ENCODE data around the gene PRPF19. TPM values are rescaled to one million over a fixed set of nuclear protein-coding genes. Genes with fewer than 3 reads are reported as not detected.
A peak's percentile ranks its signal among the peaks of the same experiment; 100 is the strongest.

PRPF19 gene
- total RNA-seq (2016; rRNA removed; fragmentation: Illumina TruSeq; extraction: Trizol) = 91.1 and 115 TPM in 2 replicates
- total RNA-seq (2016; cell fraction: cytosol; rRNA removed; fragmentation: Illumina TruSeq; extraction: Trizol; ENCODE audit: low read depth) = 16.1 and 16.4 TPM in 2 replicates
- 93.5 and 104 TPM in 2 replicates for total RNA-seq (2016; cell fraction: insoluble cytoplasmic fraction; rRNA removed; fragmentation: Illumina TruSeq; extraction: Trizol)
- 37.9 and 40.5 TPM in 2 replicates for total RNA-seq (2016; cell fraction: membrane; rRNA removed; fragmentation: Illumina TruSeq; extraction: Trizol)
- 52.4 and 56.0 TPM in 2 replicates for total RNA-seq (2016; cell fraction: nucleus; rRNA removed; fragmentation: Illumina TruSeq; extraction: Trizol)
- polyA plus RNA-seq (2011; rRNA removed) = 25.0 and 27.4 TPM in 2 replicates
- polyA plus RNA-seq (2011; cell fraction: cytosol; rRNA removed) = 19.8 and 29.8 TPM in 2 replicates
- polyA plus RNA-seq (2011; cell fraction: nucleus; rRNA removed) = 32.6 and 32.8 TPM in 2 replicates
- 56.0 and 62.2 TPM in 2 replicates for polyA plus RNA-seq (2012)
- polyA plus RNA-seq (2016; cell fraction: cytosol; fragmentation: Illumina TruSeq; extraction: Trizol; ENCODE audit: low read depth) = 14.7 and 16.9 TPM in 2 replicates
- polyA plus RNA-seq (2016; cell fraction: insoluble cytoplasmic fraction; fragmentation: Illumina TruSeq; extraction: Trizol; ENCODE audit: low read depth) = 125 and 138 TPM in 2 replicates
- polyA plus RNA-seq (2016; cell fraction: membrane; fragmentation: Illumina TruSeq; extraction: Trizol; ENCODE audit: low read depth) = 33.6 and 36.5 TPM in 2 replicates
- polyA plus RNA-seq (2016; cell fraction: nucleus; fragmentation: Illumina TruSeq; extraction: Trizol; ENCODE audit: insufficient read depth, low read depth) = 76.8 and 76.9 TPM in 2 replicates
- polyA minus RNA-seq (2011; rRNA and poly(A)+ RNA removed; ENCODE audit: low replicate concordance) = 52.3 and 71.1 TPM in 2 replicates
- 22.3 and 28.6 TPM in 2 replicates for polyA minus RNA-seq (2011; cell fraction: cytosol; rRNA and poly(A)+ RNA removed)
- polyA minus RNA-seq (2011; cell fraction: nucleus; rRNA and poly(A)+ RNA removed) = 33.5 and 39.2 TPM in 2 replicates
- percentile 91 among the genes with signal in this experiment for Bru-seq, nascent RNA
- BruChase-seq, experiment 1, labeled RNA remaining after a 6-hour chase = percentile 90 among the genes with signal in this experiment
- percentile 87 among the genes with signal in this experiment for BruChase-seq, experiment 2, labeled RNA remaining after a 2-hour chase
- long read RNA-seq, experiment 1, partial matches to known transcripts = 0 of 6 reads
- long read RNA-seq, experiment 1, other reads (novel, unspliced or antisense) = 5 of 6 reads
- long read RNA-seq, experiment 2, transcript PRPF19-201 (16 exons, 2,157 nt) = major isoform, 143 of 272 reads
- long read RNA-seq, experiment 2, partial matches to known transcripts = 88 of 272 reads
- long read RNA-seq, experiment 2, other reads (novel, unspliced or antisense) = 41 of 272 reads

DNA sequence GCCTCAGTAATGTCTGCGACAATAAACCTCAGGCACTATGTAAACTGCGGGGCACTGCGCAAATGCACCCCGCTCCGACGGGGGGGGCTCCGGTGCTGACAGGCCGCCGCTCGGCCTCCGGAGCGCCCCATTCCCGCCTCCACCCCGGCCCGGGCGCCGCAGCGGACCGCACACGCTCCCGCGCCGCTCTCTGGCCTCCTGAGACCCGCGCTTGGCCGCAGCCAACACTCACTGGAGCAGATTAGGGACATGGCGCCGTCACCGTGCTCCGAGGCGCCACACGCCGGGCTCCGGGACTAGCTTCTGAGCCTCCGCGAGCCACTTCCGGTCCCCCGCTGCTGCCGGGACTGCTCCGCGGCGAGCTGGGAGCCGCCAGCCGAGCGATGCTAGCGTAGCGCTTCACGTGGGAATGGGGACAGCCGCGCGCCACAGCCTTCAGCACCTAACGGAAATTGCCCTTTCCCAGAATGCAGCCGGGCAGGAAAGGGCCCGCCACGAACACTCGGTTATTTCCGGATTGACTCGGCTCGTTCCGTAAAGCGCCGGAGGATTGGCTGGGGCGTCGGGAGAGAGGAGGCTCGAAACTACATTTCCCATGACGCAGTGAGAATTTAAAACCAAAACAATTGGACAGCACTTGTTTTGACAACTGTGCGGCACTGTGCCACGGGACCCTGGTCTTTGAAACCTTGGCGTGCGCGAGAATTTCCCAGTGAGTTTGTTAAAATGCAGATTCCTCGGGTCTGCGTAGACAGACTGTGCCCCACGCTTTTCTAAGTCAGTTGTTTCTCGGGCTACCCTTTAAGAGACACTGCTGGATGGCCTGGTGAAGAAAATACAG is at the start of gene PRPF19:
TSS of gene PRPF19 (minus strand) at position 454 of the 841 bp plus-strand sequence. CDS start at position 251, 203 bp downstream.
- FAIRE-seq = peak; percentile 86
- Histone ChIP-seq H4K20me1 (ENCODE audit: insufficient read depth, low read length) (peaks cover 17% of the 10 kb centered on the region), H3K79me2 (ENCODE audit: insufficient read depth, low read length) (peaks cover 33% of the 10 kb centered on the region), H3K9ac (ENCODE audit: insufficient read depth, low read depth, low read length) (peak within 1 kb of the TSS; percentile 95), H3K4me3 (replicated peaks in 1 of 3; ENCODE audit: insufficient read depth in 1 of 3, low read depth in 2 of 3, low read length in 3 of 3) (peak within 1 kb of the TSS; percentile 70 to 88 (median 83)), H2AFZ (ENCODE audit: low read length) (peak within 1 kb of the TSS; percentile 95), H3K36me3 (replicated peaks in 1 of 2; ENCODE audit: control insufficient read depth in 1 of 2, insufficient read depth in 2 of 2, low read length in 2 of 2) (peaks cover 9 to 24% of the 10 kb centered on the region in 2 experiments; a peak in 4 of 5 replicates), H3K9me3 (ENCODE audit: low read length) (no peaks in the 10 kb centered on the region), H3K4me1 (ENCODE audit: insufficient read depth, low read length) (peaks cover 34% of the 10 kb centered on the region), H3K27me3 (ENCODE audit: control insufficient read depth in 1 of 2, insufficient read depth in 2 of 2, low read length in 2 of 2) (no peaks in the 10 kb centered on the region), H3K27ac (ENCODE audit: extremely low read length, insufficient read depth, low read length) (peak within 1 kb of the TSS; percentile 94), H3K4me2 (ENCODE audit: low read depth, low read length) (peak within 1 kb of the TSS; percentile 89)
- no TSS peak for BruUV-seq (replicated peaks)
- ChIA-PET POLR2A (interaction anchor here (0.8 to 1.6 kb wide), 4 partner anchors 9 to 255 kb away, joined by 3 to 5 read pairs (median 3); partner anchors contain the start of genes PTGDR2 and VPS37C), CTCF (ENCODE audit: low intra/inter-chr PET ratio, low total read pairs) (no interaction called here)
- ATAC-seq = peak; percentile 95
- intact Hi-C loops (cut with micrococcal nuclease; ENCODE audit: unreplicated experiment) (no loop called here), in situ Hi-C loops (cut with HindIII; ENCODE audit: extremely low pct_ligation_motif_present, low pct_unique_long_range_greater_than_20kb) (no loop called here)
- peak; percentile 96 for DNase-seq (ENCODE audit: low spot score)
- 0% methylated on average over 25 of the region's 75 CpGs for WGBS (ENCODE audit: low lambda C conversion rate)
- TF ChIP-seq, protein P1, sequence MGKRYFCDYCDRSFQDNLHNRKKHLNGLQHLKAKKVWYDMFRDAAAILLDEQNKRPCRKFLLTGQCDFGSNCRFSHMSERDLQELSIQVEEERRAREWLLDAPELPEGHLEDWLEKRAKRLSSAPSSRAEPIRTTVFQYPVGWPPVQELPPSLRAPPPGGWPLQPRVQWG (CRISPR knock-in tag; IDR thresholded peaks at IDR 0.05; ENCODE audit: borderline replicate concordance, low read depth) = no peak
- TF ChIP-seq SIN3B (IDR thresholded peaks at IDR 0.05; ENCODE audit: low read length) (no peak; the same call in 1 of the 2 replicates), CSRNP2 (CRISPR knock-in tag; conservative IDR thresholded peaks at IDR 0.05; ENCODE audit: low read depth) (no peak), ZNF292 (CRISPR knock-in tag; IDR thresholded peaks at IDR 0.05; ENCODE audit: borderline replicate concordance, low read depth) (no peak), ZBTB3 (CRISPR knock-in tag; IDR thresholded peaks at IDR 0.05; ENCODE audit: borderline replicate concordance, low read depth) (no peak), ZNF720 (CRISPR knock-in tag; IDR thresholded peaks at IDR 0.05) (no peak), CENPX (CRISPR knock-in tag; IDR thresholded peaks at IDR 0.05) (no peak), TAF15 (IDR thresholded peaks at IDR 0.05; ENCODE audit: low read depth, low read length, poor library complexity, severe bottlenecking) (peak; percentile 52), PCBP1 (IDR thresholded peaks at IDR 0.05; ENCODE audit: borderline replicate concordance, low read depth, low read length) (no peak)
- TF ChIP-seq, protein P2, sequence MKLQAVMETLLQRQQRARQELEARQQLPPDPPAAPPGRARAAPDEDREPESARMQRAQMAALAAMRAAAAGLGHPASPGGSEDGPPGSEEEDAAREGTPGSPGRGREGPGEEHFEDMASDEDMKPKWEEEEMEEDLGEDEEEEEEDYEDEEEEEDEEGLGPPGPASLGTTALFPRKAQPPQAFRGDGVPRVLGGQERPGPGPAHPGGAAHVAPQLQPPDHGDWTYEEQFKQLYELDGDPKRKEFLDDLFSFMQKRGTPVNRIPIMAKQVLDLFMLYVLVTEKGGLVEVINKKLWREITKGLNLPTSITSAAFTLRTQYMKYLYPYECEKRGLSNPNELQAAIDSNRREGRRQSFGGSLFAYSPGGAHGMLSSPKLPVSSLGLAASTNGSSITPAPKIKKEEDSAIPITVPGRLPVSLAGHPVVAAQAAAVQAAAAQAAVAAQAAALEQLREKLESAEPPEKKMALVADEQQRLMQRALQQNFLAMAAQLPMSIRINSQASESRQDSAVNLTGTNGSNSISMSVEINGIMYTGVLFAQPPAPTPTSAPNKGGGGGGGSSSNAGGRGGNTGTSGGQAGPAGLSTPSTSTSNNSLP (IDR thresholded peaks at IDR 0.05; ENCODE audit: low read depth, low read length) = no peak

Measured in HepG2 (cell line).